ENCODE data around the gene WNT7A.

The WNT7A gene

GRCh38 chr3:13772885-13773745 lies 106.8 kb downstream of the WNT7A start:
- no peak for TF ChIP-seq CTCF (IDR thresholded peaks at IDR 0.05; ENCODE audit: extremely low read depth, missing control alignments)
- DNase-seq (ENCODE audit: low spot score) = no peak

GRCh38 chr3:13772321-13772745 lies 107.5 kb downstream of the WNT7A start:
- TF ChIP-seq CTCF (IDR thresholded peaks at IDR 0.05; ENCODE audit: extremely low read depth, missing control alignments) = no peak
- DNase-seq (ENCODE audit: low spot score) = no peak

- no peak for DNase-seq (ENCODE audit: low spot score)
- no peak for TF ChIP-seq CTCF (IDR thresholded peaks at IDR 0.05; ENCODE audit: extremely low read depth, missing control alignments)
These were observed 108.4 kb downstream of the WNT7A start for GRCh38 chr3:13771496-13771895.

- DNase-seq (ENCODE audit: low spot score) = no peak
- no peak for TF ChIP-seq CTCF (IDR thresholded peaks at IDR 0.05; ENCODE audit: extremely low read depth, missing control alignments)
These were observed 109.4 kb downstream of the WNT7A start for GRCh38 chr3:13770170-13771169.

GRCh38 chr3:13769422-13769821 lies 110.4 kb downstream of the WNT7A start:
- TF ChIP-seq CTCF (IDR thresholded peaks at IDR 0.05; ENCODE audit: extremely low read depth, missing control alignments) = no peak
- no peak for DNase-seq (ENCODE audit: low spot score)

GRCh38 chr3:13768453-13768852 lies 111.4 kb downstream of the WNT7A start:
- DNase-seq (ENCODE audit: low spot score) = no peak
- TF ChIP-seq CTCF (IDR thresholded peaks at IDR 0.05; ENCODE audit: extremely low read depth, missing control alignments) = no peak

- TF ChIP-seq CTCF (IDR thresholded peaks at IDR 0.05; ENCODE audit: extremely low read depth, missing control alignments) = no peak
- no peak for DNase-seq (ENCODE audit: low spot score)
These were observed 112.0 kb downstream of the WNT7A start for GRCh38 chr3:13767896-13768295.
